ENCODE data around the gene IGSF11.

IGSF11 gene

DNA sequence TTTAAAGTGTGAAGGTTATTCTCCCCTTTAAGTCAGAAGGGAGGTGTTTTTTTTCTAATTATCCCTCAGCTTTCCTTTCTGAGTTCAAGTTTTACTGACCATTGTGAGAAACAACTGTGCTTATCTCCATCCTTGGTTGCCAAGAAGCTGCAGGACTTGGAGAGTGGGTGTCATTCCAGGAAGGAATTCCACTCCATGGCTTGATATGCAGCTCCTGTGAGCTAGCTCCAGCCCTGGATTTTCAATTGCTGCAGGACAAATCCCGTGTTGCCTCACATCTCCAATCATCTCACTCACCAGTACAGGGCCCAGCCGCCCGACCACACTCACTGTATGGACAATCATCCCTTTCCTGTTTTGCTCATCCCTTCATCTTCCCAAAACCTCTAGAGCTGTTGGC is 122.5 kb downstream of the IGSF11 start:
- DNase-seq (ENCODE audit: low read depth): no peak
- no peak overlapping the region for H3K4me3 ChIP-seq (ENCODE audit: low read length)
- TF ChIP-seq, protein P1, sequence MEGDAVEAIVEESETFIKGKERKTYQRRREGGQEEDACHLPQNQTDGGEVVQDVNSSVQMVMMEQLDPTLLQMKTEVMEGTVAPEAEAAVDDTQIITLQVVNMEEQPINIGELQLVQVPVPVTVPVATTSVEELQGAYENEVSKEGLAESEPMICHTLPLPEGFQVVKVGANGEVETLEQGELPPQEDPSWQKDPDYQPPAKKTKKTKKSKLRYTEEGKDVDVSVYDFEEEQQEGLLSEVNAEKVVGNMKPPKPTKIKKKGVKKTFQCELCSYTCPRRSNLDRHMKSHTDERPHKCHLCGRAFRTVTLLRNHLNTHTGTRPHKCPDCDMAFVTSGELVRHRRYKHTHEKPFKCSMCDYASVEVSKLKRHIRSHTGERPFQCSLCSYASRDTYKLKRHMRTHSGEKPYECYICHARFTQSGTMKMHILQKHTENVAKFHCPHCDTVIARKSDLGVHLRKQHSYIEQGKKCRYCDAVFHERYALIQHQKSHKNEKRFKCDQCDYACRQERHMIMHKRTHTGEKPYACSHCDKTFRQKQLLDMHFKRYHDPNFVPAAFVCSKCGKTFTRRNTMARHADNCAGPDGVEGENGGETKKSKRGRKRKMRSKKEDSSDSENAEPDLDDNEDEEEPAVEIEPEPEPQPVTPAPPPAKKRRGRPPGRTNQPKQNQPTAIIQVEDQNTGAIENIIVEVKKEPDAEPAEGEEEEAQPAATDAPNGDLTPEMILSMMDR (conservative IDR thresholded peaks at IDR 0.05; ENCODE audit: low read depth, low read length): no peak

DNA sequence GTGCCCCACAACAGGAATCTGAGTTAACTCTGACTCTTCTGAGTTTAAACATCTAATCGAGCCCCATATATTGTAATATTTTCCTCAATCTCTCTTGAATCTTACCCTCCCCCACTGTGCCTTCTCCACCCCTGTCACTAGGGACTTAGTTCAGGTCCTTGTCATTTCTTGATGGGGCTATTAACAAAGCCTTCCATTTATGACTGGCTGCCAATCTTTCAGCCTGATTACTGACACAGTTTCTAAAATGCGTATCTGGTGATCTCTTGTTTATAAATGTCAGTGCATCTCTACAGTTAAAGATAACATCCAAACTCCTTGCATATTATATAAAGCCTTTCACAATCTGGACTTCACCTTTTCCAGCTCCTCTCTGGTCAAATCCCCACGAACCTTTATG is 124.3 kb downstream of the IGSF11 start:
- TF ChIP-seq, protein P1 (conservative IDR thresholded peaks at IDR 0.05; ENCODE audit: low read depth, low read length): no peak
- no peak for DNase-seq (ENCODE audit: low read depth)
- H3K4me3 ChIP-seq (ENCODE audit: low read length): no peak overlapping the region

DNA sequence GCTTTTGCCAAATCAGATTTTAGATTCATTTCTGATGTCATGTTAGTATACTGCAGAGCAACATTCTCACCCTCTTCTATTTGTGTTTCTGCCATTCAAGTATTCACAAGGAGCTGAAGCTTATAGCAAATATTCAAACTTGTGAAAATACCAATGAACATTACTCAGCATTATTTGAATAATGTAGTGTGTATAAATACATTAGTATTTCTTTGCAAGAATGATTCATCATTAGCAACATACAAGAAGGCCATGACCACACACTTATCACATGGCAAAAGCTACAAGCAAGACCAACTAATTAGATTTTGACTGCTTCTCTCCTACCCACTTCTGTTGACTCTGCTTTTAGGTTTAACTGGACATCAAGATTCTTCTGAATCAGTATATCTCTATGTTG is 124.9 kb downstream of the IGSF11 start:
- TF ChIP-seq, protein P1 (conservative IDR thresholded peaks at IDR 0.05; ENCODE audit: low read depth, low read length): no peak
- no peak for DNase-seq (ENCODE audit: low read depth)

DNA sequence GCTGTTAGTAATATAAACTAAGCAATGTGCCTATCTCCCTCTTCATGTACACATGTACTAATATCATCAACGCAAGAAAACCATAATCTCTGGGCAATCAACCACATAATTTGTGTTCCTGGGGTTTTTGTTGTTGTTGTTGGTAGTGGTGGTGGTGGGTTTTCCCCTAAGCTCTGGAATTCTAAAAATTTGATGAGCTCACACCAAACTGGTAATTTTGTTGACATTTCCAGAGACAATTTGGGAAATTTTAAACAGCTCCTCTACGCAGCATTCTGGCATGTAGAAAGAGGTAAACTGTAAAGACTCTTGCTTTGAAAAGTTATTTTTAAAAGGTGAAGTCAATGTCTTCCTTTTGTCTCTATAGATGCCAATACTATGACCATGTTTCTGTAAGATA is 126.7 kb downstream of the IGSF11 start:
- no peak for DNase-seq (ENCODE audit: low read depth)
- TF ChIP-seq, protein P1 (conservative IDR thresholded peaks at IDR 0.05; ENCODE audit: low read depth, low read length): no peak
- H3K4me3 ChIP-seq (ENCODE audit: low read length): no peak overlapping the region

More for the DNA sequence above, 124.9 kb downstream of the IGSF11 start:
- H3K4me3 ChIP-seq (ENCODE audit: low read length): no peak overlapping the region

DNA sequence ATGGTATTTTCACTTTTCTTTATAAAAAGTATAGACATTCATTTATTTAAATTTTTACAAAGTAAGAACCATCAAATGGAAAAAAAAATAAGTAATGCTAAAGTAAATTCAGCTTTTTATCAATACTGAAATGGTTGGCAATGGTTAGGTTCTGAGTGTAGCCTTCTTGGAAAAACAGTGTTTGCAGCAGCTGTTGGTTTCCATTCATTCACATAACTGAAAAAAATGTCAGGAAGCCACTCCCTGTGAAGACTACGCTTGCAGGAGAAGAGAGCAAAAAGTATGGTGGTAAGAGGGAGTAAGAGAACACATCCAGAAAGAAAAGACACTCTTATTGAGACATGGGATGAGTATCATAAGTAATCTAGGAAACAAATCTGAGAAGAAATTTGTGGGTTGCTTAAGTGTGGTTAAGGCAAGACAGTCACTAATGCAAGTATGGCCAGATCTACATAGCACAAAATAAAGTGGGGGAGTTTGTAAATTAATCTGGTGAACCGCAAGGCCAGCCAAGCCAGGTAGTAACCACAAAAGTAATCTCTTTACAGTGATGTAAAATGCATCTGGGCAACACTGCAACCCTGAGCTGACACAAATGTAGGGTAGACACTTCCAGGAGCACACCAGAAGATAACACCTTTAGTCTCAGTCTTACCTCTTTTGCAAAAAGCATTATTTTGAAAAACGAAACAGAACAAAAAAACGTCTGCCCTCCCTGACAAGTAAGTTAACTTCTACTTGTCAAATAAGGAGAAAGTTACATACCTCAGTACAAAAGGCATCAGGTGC is 133.7 kb downstream of the IGSF11 start:
- DNase-seq (ENCODE audit: low read depth): no peak
- TF ChIP-seq, protein P1 (conservative IDR thresholded peaks at IDR 0.05; ENCODE audit: low read depth, low read length): no peak
- H3K4me3 ChIP-seq (ENCODE audit: low read length): no peak overlapping the region

DNA sequence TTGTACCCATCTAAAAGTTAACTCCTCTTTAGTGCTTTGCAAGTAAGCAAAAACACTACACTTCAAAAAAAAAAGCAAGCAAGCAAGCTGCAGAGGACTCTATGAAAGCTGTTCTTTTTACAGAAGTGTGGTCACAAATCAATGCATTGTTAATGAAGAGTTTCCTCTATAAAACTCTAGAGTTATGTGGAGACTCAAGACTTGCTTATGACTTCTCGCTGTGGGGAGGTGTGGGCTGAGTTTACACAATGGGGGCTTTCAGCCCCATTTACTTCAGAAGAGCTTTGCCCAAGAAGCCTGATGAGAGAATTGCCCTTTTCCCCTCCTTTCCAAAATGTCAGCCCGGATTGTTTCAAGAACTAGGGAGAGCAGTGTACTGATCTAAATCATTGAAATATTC is 144.4 kb downstream of the IGSF11 start:
- no peak for DNase-seq (ENCODE audit: low read depth)
- H3K4me3 ChIP-seq (ENCODE audit: low read length): no peak overlapping the region
- TF ChIP-seq, protein P1 (conservative IDR thresholded peaks at IDR 0.05; ENCODE audit: low read depth, low read length): no peak

DNA sequence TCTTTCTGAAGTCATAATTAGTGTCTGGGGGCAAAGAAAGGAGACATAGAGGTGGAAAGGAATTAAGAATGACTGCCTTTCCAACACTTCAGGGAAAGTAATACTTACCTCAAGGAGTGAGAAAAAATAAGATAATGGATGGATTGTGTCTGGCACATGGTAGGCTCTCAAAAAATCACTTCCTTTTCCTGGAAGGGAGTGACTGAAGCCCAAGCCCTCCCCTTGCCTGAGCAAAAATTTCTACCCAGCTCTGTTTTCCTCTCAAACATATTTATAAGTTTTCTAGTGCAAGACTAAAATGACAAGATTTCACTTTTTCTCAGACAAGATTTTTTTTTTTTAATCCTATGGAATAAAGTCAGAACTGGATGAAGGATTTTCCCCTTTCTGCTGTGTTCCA is 145.0 kb downstream of the IGSF11 start:
- H3K4me3 ChIP-seq (ENCODE audit: low read length): no peak overlapping the region
- TF ChIP-seq, protein P1 (conservative IDR thresholded peaks at IDR 0.05; ENCODE audit: low read depth, low read length): no peak
- DNase-seq (ENCODE audit: low read depth): no peak

All from retinal pigment epithelial cell (primary cell).